ENCODE measurements around the gene FOXN3. TPM values are rescaled to one million over a fixed set of nuclear protein-coding genes. Genes with fewer than 3 reads are reported as not detected.

FOXN3 gene
- total and polyA plus RNA-seq, 9 donors = 56.9 to 172 (median 99.2) TPM

DNA sequence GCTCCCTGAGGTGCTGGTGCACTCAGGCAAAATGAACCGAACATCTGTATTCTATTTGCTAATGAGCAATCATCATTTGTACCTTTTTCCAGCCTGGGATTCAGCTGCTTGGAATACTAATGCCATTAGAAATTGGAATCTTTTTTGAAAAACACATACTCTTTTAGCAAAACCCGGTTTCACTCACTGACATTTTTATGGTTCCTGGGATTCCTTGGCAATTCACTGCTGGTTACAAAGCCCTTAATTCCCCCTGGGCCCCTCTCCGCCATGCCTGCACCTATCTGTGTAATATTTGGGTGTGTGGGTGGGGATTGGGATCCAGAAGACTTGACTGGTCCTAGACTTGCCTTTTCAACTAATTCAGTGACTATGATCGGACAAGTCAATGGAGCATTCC is 199.1 kb downstream of the FOXN3 start:
- Histone ChIP-seq H3K27ac (no peak overlapping the region), H3K4me3 (no peak overlapping the region), H3K9me3 (no peaks in the 10 kb centered on the region), H3K36me3 (no peaks in the 10 kb centered on the region), H3K27me3 (no peaks in the 10 kb centered on the region), H3K4me1 (ENCODE audit: insufficient read depth) (peaks cover 1% of the 10 kb centered on the region)
- no peak for TF ChIP-seq POLR2A (IDR thresholded peaks at IDR 0.05)
- TF ChIP-seq, protein P1, sequence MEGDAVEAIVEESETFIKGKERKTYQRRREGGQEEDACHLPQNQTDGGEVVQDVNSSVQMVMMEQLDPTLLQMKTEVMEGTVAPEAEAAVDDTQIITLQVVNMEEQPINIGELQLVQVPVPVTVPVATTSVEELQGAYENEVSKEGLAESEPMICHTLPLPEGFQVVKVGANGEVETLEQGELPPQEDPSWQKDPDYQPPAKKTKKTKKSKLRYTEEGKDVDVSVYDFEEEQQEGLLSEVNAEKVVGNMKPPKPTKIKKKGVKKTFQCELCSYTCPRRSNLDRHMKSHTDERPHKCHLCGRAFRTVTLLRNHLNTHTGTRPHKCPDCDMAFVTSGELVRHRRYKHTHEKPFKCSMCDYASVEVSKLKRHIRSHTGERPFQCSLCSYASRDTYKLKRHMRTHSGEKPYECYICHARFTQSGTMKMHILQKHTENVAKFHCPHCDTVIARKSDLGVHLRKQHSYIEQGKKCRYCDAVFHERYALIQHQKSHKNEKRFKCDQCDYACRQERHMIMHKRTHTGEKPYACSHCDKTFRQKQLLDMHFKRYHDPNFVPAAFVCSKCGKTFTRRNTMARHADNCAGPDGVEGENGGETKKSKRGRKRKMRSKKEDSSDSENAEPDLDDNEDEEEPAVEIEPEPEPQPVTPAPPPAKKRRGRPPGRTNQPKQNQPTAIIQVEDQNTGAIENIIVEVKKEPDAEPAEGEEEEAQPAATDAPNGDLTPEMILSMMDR (IDR thresholded peaks at IDR 0.05) = no peak
- TF ChIP-seq EP300 (IDR thresholded peaks at IDR 0.05) = no peak
- intact Hi-C loops (cut with DNase I) = no loop called here
- no peak for DNase-seq
- 63 to 91% (median 82%) methylated on average over 4 of the region's 4 CpGs for WGBS, 3 donors

- TF ChIP-seq, protein P1 (IDR thresholded peaks at IDR 0.05) = no peak
- TF ChIP-seq EP300 (IDR thresholded peaks at IDR 0.05) = no peak
- no peak for TF ChIP-seq POLR2A (IDR thresholded peaks at IDR 0.05)
- H3K4me3 ChIP-seq = no peak overlapping the region
- intact Hi-C loops (cut with DNase I) = no loop called here
- H3K4me1 ChIP-seq (ENCODE audit: insufficient read depth) = no peaks in the 10 kb centered on the region
- DNase-seq = no peak
- H3K27me3 ChIP-seq = no peaks in the 10 kb centered on the region
- no peaks in the 10 kb centered on the region for H3K36me3 ChIP-seq
- H3K27ac ChIP-seq = no peak overlapping the region
- no peaks in the 10 kb centered on the region for H3K9me3 ChIP-seq
- 86 to 90% (median 87%) methylated on average over 7 of the region's 7 CpGs for WGBS, 3 donors
Observed at GRCh38 chr14:89215531-89215930, 201.5 kb downstream of the FOXN3 start.

GRCh38 chr14:89215114-89215513 is 201.9 kb downstream of the FOXN3 start:
- Histone ChIP-seq H3K4me1 (ENCODE audit: insufficient read depth) (no peaks in the 10 kb centered on the region), H3K27me3 (no peaks in the 10 kb centered on the region), H3K36me3 (no peaks in the 10 kb centered on the region), H3K27ac (no peak overlapping the region), H3K4me3 (no peak overlapping the region), H3K9me3 (no peaks in the 10 kb centered on the region)
- no peak for DNase-seq
- intact Hi-C loops (cut with DNase I) = no loop called here
- TF ChIP-seq, protein P1 (IDR thresholded peaks at IDR 0.05) = no peak
- TF ChIP-seq POLR2A (IDR thresholded peaks at IDR 0.05) (no peak), EP300 (IDR thresholded peaks at IDR 0.05) (no peak)

DNA sequence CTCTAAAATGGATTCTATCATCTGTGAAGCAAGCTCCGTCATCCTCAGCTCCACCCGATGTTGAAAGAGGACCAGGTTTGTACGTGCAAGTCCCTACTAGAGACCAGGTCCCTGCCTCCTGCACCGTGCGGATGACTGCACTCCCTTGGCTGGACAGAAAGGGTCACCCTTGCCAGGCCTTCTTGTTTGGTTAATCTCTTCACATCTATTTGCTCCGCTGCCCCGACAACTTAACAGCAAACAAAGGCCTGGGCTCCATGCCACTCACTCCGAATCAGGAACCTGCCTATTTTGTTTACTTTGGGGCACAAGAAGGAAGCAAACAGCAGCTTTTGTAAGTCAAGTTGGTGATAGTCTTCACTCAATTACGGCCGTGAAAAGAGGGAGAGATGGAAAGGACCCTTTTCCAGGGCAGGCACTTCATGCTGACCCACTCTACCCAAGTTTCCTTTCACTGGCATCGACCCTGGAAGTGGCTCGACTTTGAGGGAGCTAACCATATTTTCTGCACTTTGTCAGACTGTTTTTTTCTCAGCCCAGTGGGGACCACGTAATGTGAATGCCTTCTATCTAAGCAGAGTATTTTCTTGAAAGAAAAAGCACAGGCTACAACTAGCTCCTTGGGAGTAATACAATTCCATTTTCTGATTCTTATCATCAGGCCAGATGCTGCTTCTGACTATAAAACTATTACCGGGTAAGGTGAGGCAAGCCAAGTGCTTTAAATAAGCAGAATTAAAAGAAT is 202.6 kb downstream of the FOXN3 start:
- H3K27me3 ChIP-seq = no peaks in the 10 kb centered on the region
- TF ChIP-seq EP300 (IDR thresholded peaks at IDR 0.05) (no peak), POLR2A (IDR thresholded peaks at IDR 0.05) (no peak)
- TF ChIP-seq, protein P1 (IDR thresholded peaks at IDR 0.05) = no peak
- no peak for DNase-seq
- 83 to 92% (median 86%) methylated on average over 14 of the region's 14 CpGs for whole genome bisulfite sequencing, 3 donors
- H3K9me3 ChIP-seq = no peaks in the 10 kb centered on the region
- H3K27ac ChIP-seq = no peak overlapping the region
- H3K4me3 ChIP-seq = no peak overlapping the region
- H3K4me1 ChIP-seq (ENCODE audit: insufficient read depth) = no peaks in the 10 kb centered on the region
- no peaks in the 10 kb centered on the region for H3K36me3 ChIP-seq
- intact Hi-C loops (cut with DNase I) = no loop called here

All from ovary (tissue), 9 donors.